DMS114 treated with DMSO at 0.1 percent for 48 hours (cell line): ENCODE results near the gene ADORA3.

Experiments used
- DNase-seq: peaks from one replicate; lab custom pipeline; 2025; ENCODE audit not compliant: unreplicated experiment; lab: John Stamatoyannopoulos, UW

The ADORA3 gene

GRCh38 chr1:111509997-111510375, 6.6 kb upstream of the ADORA3 start:
- no peak for DNase-seq

- no peak for DNase-seq
These were observed 4.2 kb upstream of the ADORA3 start for GRCh38 chr1:111507411-111508201.

- DNase-seq, result no peak
These were observed 3.1 kb upstream of the ADORA3 start for GRCh38 chr1:111506561-111506960.

- no peak for DNase-seq
These were observed 2.2 kb upstream of the ADORA3 start for GRCh38 chr1:111505641-111506119.

GRCh38 chr1:111504097-111504496, 664 bp upstream of the ADORA3 start:
- DNase-seq, result no peak

- no peak for DNase-seq
These were observed 1.8 kb downstream of the ADORA3 start for GRCh38 chr1:111501645-111502044.

- DNase-seq, result no peak
These were observed 4.2 kb downstream of the ADORA3 start for GRCh38 chr1:111499026-111499785.

GRCh38 chr1:111497592-111497991, 5.8 kb downstream of the ADORA3 start:
- DNase-seq, result no peak

GRCh38 chr1:111496398-111496797, 7.0 kb downstream of the ADORA3 start:
- no peak for DNase-seq

GRCh38 chr1:111491070-111491469, 12.4 kb downstream of the ADORA3 start:
- no peak for DNase-seq

- DNase-seq, result no peak
These were observed 13.2 kb downstream of the ADORA3 start for GRCh38 chr1:111490220-111490619.

- DNase-seq, result no peak
These were observed 13.8 kb downstream of the ADORA3 start for GRCh38 chr1:111489604-111490003.

- DNase-seq, result no peak
These were observed 14.8 kb downstream of the ADORA3 start for GRCh38 chr1:111488669-111489068.

GRCh38 chr1:111487133-111487532, 16.3 kb downstream of the ADORA3 start:
- no peak for DNase-seq

GRCh38 chr1:111486431-111486830, 17.0 kb downstream of the ADORA3 start:
- DNase-seq, result no peak

- DNase-seq, result no peak
These were observed 18.9 kb downstream of the ADORA3 start for GRCh38 chr1:111484391-111485026.

- DNase-seq, result no peak
These were observed 19.6 kb downstream of the ADORA3 start for GRCh38 chr1:111483876-111484275.

- no peak for DNase-seq
These were observed 20.3 kb downstream of the ADORA3 start for GRCh38 chr1:111483166-111483565.

- DNase-seq, result peak; percentile 44
These were observed 21.8 kb downstream of the ADORA3 start for GRCh38 chr1:111481387-111482221.

- no peak for DNase-seq
These were observed 22.8 kb downstream of the ADORA3 start for GRCh38 chr1:111480674-111481073.

- no peak for DNase-seq
These were observed 26.6 kb downstream of the ADORA3 start for GRCh38 chr1:111476761-111477309.
